Stimulated activated CD4-positive, alpha-beta T cell treated with anti-CD3 and anti-CD28 coated beads, Interleukin-2, amount 100 ng/mL, for 4 hours (primary cell): ENCODE data around the gene GLYAT.
A peak's percentile ranks its signal among the peaks of the same experiment; 100 is the strongest.

Experiments
- DNase-seq: peaks from one replicate; pipeline ENCODE4 v3.0.0-alpha.2; 2020; ENCODE audit warnings: low read depth

GLYAT gene

DNA sequence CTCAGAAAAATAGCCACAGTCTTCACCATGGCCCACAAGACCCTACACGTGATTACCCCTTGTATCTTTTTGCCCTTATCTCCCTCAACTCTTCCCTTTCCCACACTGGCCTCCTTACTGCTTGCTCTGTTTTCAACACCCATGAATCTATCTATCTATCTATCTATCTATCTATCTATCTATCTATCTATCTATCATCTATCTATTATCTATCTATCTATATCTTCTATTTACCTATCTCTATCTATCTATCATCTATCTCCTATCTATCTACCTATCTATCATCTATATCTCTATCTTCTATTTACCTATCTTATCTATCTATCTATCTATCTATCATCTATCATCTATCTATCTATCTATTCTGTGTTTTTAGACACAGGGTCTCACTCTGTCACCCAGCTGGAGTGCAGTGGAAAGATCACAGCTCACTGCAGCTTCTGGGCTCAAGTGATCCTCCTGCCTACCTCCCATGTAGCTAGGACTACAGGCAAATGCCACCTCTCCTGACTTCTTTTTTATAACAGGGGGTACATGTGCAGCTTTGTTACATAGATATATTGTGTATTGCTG, 55.1 kb downstream of the GLYAT start:
- no peak for DNase-seq

DNA sequence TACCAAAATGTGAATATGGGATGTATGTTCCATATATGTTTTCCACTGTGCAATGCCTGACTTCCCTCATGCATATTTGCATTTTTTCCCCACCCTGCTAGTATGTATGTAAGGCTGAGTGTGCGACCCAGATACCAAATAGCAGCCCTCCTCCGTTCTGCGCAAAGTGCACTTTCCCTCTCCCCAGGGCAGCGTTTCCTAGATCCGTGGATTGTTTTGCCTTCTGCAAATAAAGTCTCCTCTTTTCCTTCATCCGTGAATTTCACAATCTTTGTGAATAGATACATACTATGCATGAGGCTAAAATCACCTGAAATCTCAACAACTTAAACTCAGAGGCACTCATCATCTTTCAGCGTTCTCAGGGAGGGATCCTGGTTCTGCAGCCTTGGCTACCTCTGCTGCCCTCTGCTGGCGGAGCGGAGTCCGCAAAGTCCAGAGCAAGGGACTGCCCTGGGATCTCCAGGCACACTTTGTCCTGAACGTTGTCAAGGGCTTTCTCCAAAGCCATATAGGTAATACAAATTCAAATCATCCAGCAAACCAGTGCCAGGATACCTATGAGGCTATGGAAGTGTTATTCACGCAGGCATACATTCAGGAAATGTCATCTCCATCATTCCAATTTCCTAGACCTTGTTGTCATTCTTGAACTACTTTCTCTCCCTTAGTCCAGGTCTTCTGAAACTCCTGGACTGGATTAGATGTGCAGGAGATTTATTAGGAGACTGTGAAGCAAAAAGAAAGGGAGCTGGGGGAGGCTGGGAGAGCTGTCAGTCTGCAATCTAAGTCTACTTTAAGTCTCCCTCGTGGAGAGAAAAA, 56.2 kb downstream of the GLYAT start:
- DNase-seq, result peak; percentile 62

DNA sequence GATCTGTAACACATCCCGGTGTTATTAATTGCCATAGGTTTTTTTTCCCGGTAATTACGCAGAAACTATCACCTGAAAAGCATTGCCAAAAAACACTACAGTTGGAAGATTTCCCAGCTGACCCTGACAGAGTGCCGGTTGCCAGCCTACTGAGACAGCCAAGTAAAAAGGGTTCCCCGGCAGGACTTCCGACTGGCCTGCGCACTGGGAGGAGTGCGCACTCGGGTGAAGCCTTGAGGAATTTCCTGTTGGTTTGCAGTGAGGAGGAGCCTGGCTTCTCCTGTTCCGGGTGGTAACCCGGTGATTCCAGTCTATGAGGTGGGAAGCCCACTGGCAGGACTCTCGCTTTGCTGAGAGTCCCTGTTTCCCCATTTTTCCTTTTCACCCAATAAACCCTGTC, 57.1 kb downstream of the GLYAT start:
- DNase-seq, result no peak

DNA sequence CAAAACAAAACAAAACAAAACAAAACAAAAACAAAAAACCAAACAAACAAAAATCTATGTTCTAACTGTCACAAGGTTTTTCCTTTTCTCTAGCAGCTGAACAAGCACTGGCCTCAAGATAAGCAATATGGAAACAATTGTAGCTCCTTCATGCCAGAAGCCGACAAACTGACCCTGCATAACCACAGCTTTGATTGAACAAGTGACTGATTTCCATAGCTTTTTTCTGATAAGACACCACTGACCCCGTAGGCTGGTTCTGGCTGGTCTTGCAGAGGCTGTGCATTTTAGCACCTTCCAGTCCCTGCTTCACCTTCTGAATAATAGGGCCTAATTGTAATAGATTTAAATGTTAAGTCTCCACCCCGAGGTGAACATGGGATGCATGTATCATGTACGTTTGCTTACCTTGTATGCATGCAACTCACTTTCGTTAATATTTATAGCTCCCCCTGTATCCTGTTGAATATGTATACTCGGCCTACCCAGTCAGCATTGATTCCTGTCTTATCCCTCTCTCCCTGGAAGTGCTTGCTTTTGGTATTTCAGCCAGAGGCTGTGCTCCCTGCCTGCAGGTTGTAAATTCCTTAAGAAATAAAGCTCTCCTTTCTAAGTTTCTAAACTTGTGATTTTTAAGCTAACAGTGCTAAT, 59.6 kb downstream of the GLYAT start:
- no peak for DNase-seq

DNA sequence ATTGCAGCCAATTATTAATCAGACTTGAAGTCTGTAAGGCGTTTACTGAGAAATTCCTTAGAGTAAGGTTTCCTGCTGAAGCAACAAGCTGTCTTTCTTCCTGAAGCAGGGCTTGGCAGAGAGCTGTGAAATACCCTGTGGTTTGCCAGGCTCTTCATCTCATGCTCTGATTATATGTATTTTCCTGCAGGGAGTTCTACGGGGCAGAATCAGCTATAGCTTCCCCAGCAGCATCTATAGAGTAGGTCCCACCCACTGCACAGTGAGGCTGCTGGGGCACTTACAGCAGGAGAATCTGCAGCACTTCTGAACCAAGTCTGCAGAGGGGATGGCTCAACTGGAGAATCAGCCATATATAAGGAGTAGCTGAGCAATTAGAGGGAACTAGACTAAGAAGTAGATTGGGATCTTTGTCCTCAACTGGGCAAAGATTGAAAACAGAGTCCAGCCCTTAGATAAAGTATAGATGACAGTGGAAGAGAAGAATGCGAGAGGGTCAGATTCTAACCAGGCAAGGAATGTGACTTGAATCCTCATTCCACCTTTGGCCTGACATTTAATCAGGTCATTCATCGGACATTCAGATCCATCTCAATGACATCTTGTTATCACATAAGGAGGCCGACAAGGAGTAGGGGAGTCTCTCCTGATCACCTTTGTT, 71.7 kb downstream of the GLYAT start:
- DNase-seq, result no peak

DNA sequence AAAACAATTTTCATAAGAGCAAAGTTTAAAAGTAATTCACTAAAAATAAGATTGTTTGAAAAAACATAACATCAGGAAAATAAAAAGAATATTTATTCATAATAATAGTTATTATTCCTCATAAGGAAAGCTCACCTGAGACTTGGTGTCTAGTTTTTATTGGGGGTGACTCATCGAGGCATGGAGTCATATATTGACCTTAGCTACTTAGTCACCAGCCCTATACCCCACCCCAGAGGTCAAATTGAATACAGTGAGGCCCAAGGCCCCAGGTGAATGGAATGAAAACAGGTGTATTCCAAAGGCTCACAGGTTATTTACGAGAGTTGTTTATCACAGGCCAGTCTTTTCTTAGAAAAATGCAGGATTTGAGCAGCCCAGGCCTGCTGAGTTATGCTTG, 72.3 kb downstream of the GLYAT start:
- no peak for DNase-seq
